ENCODE data around the gene TUBB1.
"Not testable (repeated sequence)": the region's sequence is repeated elsewhere in the genome, so short reads cannot be mapped to it uniquely, and the experiment has no call there.

Gene TUBB1

GRCh38 chr20:59006864-59007664 lies 12.2 kb upstream of the TUBB1 start, which contains the start of gene CTSZ:
Gene CTSZ (minus strand): TSS chr20:59007254. CDS start chr20:59007128, 126 bp downstream.
- no peak for DNase-seq

- no peak for DNase-seq
Measured at GRCh38 chr20:59007665-59008511, 11.3 kb upstream of the TUBB1 start.

DNA sequence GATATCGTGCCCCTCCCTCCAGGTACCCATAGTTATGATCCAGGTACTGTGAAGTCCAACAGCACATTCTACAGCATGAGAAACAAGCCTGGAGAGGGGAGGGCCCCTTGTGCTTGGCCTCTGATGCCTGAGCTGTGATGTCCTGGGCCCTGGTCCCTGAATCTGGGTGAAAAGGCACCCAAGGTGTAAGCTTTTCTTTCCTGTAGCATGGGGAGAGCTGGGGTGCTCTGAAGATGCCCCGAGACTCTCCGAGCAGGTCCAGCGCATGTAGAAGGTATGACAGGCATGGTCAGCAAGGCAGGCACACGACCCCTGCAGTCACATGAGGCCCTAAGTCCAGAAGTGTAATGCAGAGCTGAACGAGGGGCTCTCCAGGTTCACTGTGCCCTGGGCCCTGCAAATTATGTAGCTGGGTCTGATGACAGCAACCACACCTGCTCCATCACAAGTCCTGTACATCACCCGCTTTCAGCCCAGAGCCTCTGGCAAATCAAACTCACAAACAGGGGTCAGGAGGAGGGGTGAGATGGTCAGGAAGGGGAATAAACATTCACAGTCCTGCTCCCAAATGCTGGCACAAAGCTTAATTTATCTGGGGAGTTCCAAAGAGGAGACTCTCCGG lies 10.4 kb upstream of the TUBB1 start:
- DNase-seq = no peak

GRCh38 chr20:59010321-59010994 lies 8.8 kb upstream of the TUBB1 start:
- no peak for DNase-seq

DNA sequence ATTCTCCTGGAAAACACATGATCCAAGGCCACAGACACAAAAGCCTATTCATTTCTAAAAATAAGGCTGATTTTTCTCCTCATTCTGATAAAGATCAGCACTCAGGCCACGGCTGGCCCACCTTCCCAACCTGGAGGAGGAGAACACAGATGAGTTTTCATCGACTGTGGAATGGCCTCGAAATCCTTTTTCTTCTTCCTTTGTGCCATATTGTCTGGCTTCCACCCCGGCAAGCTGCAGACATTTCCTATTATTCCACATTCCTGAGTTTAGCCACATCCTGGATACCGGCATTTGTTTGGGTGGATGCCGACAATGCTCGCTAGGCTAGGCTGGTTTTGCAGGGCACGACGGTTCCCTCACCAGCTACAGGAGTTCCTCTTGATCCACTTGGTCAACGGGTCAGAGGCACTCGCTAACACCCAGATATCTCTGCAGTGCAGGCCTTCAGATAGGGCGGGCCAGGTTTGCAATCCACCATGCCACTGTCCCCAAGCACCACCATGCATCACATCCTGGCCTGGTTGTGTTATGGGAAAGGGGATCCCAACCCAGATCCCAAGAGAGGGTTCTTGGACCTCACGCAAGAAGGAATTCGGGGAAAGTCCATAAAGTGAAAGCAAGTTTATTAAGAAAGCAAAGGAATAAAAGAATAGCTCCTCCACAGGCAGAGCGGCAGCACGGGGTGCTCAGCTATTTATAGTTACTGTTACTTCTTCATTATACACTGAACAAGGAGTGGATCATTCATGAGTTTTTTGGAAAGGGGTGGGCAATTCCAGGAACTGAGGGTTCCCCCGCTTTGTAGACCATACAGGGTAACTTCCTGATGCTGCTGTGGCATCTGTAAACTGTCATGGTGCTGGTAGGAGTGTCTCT lies 8.0 kb upstream of the TUBB1 start:
- no peak for DNase-seq

GRCh38 chr20:59011874-59012157 lies 7.4 kb upstream of the TUBB1 start:
- DNase-seq = not testable (repeated sequence)

DNA sequence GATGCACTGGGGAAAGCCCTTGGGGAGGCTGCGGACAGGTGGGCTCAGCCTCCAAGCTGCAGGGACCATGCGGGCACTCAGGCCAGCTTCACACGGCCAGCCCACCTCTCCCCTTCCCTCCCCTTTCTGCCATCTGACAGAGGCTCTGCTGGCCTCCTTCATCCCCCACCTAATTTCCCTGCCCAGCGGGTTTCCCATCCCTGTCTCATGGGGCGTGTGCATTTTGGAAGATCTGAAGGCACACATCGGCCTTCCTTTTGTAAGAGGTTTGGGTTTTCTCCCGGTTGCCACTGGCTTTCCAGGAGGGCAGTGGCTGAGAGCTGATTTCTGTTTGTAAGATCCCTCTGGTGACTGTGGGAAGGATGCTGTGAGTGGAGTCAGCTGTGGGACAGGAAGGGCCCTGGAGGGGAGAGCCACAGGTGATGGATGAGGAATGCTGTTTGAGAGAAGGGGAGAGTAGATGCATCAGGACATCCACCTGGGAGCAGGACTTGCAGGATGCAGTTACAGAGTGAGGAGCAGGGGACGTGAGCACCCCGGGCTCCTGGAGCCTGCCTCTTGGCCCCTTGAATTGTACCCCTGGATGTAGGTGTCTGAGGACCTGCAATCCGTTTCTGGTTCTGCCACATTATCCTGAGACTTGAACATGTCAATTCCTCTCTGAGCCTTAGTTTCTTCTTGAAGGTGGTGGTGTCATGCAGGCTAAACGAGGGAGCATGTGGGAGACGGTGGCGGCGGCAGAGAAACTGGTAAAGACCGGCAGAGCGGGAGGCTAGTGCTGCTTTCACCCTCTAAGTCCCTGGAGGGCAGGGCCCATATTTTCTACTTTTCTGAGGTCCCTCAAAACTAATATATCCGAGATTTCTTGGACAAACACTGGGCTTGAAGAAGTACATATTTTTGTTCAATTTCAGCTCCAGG lies 5.9 kb upstream of the TUBB1 start:
- DNase-seq = no peak

GRCh38 chr20:59013959-59014608 lies 5.1 kb upstream of the TUBB1 start:
- DNase-seq = no peak

DNA sequence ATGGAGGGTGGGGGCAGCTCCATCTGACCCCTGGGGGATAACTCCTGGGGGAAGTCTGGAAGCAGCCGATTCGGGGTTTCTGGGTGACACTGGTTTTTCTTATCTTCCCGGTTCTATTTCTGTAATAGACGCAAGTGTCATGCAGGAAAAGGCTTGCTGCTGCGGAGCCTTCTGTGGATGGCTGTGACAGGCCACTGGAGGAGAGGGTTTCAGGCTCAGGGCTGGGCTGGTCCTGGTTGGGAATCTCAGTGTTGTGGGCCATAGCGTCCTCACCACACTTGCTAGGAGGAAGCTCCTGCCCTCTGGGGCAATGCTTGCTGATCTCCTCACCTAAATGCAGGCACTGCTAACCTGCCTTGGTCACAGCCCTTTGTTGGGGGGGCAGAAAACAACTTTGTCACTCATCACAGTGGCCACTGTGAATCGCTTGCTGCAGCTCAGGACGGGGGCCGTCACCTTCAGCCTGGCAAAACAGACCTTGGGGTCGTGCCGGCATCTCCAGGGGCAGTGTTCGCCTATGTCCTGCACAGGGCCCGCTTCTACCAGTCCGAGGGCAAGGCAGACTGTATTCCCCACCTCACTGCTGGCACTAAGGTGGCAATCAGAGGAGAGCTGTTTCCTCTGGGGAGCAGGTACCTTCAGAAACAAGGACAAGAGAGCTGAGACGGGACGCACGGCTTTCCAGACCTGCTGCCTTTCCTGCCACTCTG lies 4.4 kb upstream of the TUBB1 start:
- DNase-seq = no peak

GRCh38 chr20:59015411-59015810 lies 3.8 kb upstream of the TUBB1 start:
- DNase-seq = no peak

DNA sequence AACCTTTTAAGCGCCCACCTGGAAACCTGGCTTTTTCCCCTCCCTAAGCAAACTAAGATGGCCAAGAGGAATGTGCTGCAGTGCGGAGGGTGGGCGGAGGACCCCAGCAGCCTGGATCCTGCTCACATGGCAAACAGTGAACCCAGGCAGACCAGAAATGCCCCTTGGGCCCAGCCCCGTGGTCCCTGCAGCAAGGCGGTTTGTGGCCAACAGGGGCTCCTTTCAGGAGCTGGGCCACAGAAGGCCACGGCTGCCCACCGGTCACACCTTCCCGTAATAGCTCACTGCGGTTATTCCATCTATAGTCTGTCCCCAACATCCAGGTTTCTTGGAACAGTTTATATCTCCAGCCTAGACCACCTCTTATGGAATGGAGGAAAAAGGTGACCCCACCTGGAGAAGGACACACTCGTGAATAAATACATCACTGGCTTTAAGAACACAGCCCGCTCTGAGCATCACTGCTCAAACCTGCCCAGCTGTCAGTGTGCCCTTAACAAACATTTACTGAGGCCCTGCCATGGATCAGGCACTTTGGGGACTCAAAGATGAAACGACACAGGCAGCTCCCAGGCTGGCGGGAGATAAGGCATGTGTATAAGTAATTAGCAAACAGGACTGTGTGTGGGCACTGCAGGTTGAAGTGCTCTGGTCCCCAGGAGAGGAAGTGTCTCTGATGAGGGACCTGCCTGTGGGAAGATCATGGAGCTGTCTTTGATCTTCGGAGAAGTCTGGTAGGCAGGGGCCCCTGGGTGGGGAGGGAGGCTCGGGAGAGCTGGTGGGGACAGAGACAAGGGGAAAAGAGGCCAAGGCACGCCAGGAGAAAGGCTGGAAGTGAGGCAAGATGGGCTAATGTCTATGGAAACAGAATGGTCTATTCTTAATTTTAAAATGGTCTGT lies 3.2 kb upstream of the TUBB1 start:
- DNase-seq = no peak

GRCh38 chr20:59016795-59017492 lies 2.3 kb upstream of the TUBB1 start:
- no peak for DNase-seq

- DNase-seq = no peak
Measured at GRCh38 chr20:59017493-59018231, 1.6 kb upstream of the TUBB1 start.

DNA sequence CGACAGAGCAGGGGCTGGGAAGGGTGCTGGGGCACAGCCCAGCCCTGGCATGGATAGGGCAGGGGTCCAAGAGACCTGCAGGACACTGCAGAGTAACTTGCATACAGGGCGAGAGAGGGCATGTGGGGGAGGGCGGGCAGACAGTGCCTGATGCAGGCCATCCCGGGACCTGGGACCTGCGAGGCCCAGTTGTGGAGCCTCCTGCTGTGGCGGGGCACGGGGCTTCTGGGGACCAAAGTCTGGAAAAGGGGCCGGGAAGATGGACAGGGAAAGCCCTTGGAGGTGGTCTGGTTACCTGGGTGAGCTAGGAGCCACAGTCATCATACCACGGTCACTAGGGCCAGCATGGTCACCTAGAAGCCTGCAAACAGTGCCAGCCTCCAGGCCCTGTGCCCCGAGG lies 412 bp upstream of the TUBB1 start:
- DNase-seq = no peak

- no peak for DNase-seq
Measured at GRCh38 chr20:59020938-59021551, 1.8 kb downstream of the TUBB1 start.

GRCh38 chr20:59022754-59023153 lies 3.5 kb downstream of the TUBB1 start:
- no peak for DNase-seq

DNA sequence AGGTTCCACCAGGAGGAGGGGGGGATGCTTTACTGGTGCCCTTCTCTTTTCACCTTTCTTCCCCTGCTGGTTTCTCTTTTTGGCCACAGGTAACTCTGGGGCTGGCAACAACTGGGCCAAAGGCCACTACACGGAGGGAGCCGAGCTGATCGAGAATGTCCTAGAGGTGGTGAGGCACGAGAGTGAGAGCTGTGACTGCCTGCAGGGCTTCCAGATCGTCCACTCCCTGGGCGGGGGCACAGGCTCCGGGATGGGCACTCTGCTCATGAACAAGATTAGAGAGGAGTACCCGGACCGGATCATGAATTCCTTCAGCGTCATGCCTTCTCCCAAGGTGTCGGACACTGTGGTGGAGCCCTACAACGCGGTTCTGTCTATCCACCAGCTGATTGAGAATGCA lies 4.4 kb downstream of the TUBB1 start:
- DNase-seq = no peak
